BLaER1 treated with 17β-estradiol and CSF1 and Interleukin-3, amounts not matched to agents 10 nM and 100 nM (cell line): Measurements from ENCODE around the gene LIME1.

Source experiments
- H3K27ac ChIP-seq, 11 experiments: shearing (Covaris generic); formaldehyde crosslinking; 2 replicates each; pipeline ENCODE4 v1.8.1; 2022
- H3K27me3 ChIP-seq, 11 experiments: shearing (Covaris generic); formaldehyde crosslinking; 2 replicates each; pipeline ENCODE4 v1.8.1; 2022
- H3K36me3 ChIP-seq, 11 experiments: shearing (Covaris generic); formaldehyde crosslinking; 2 replicates each; pipeline ENCODE4 v1.8.1; 2022
- H3K4me1 ChIP-seq, 10 experiments: shearing (Covaris generic); formaldehyde crosslinking; 2 replicates each; pipeline ENCODE4 v1.8.1; 2022
- H3K4me2 ChIP-seq, 11 experiments: shearing (Covaris generic); formaldehyde crosslinking; 2 replicates each; pipeline ENCODE4 v1.8.1; 2022
- H3K4me3 ChIP-seq, 10 experiments: shearing (Covaris generic); formaldehyde crosslinking; 2 replicates each; pipeline ENCODE4 v1.8.1; 2022
- H3K9ac ChIP-seq, 11 experiments: shearing (Covaris generic); formaldehyde crosslinking; 2 replicates each; pipeline ENCODE4 v1.8.1; 2022
- H3K9me3 ChIP-seq, 11 experiments: shearing (Covaris generic); formaldehyde crosslinking; replicated peaks in 1 of 11; 2 replicates each; pipeline ENCODE4 v1.8.1; 2022
- H4K20me1 ChIP-seq, 11 experiments: shearing (Covaris generic); formaldehyde crosslinking; 2 replicates each; pipeline ENCODE4 v1.8.1; 2022
- Cebpa-rat ChIP-seq, 11 experiments: shearing (Covaris generic); IDR thresholded peaks; 2 replicates each; pipeline ENCODE4 v1.8.1; 2022

The LIME1 gene

GRCh38 chr20:63737695-63737944 is 1.2 kb downstream of the LIME1 start:
- Histone ChIP-seq H4K20me1 (peaks cover 39 to 84% (median 69%) of the 10 kb centered on the region in 11 experiments), H3K4me1 (peaks cover 54 to 88% (median 83%) of the 10 kb centered on the region in 10 experiments), H3K4me2 (peak overlapping the region; percentile 95 to 100 (median 99)), H3K36me3 (peaks cover 31 to 50% (median 36%) of the 10 kb centered on the region in 11 experiments), H3K9ac (peak overlapping the region in 6 of 11 experiments; percentile 51 to 90 (median 74); a peak in 11 of 22 replicates), H3K9me3 (no peaks in the 10 kb centered on the region), H3K27ac (peak overlapping the region in 6 of 11 experiments; percentile 43 to 79 (median 75); a peak in 8 of 22 replicates), H3K4me3 (peak overlapping the region in 9 of 10 experiments; percentile 26 to 74 (median 52); a peak in 14 of 20 replicates), H3K27me3 (peaks cover 0 to 27% (median 0%) of the 10 kb centered on the region in 11 experiments; a peak in 7 of 22 replicates)
- no peak for TF ChIP-seq Cebpa-rat (IDR thresholded peaks at IDR 0.05)

- peak overlapping the region in 3 of 11 experiments; percentile 0 to 23 (median 5); a peak in 2 of 22 replicates for H3K27ac ChIP-seq
- TF ChIP-seq Cebpa-rat (IDR thresholded peaks at IDR 0.05), result no peak
- H3K9ac ChIP-seq, result peak overlapping the region in 7 of 11 experiments; percentile 48 to 90 (median 68); a peak in 11 of 22 replicates
- H3K9me3 ChIP-seq, result no peaks in the 10 kb centered on the region
- peak overlapping the region; percentile 3 to 75 (median 68); a peak in 14 of 20 replicates for H3K4me3 ChIP-seq
- peaks cover 54 to 87% (median 79%) of the 10 kb centered on the region in 10 experiments for H3K4me1 ChIP-seq
- peaks cover 0 to 27% (median 0%) of the 10 kb centered on the region in 11 experiments; a peak in 7 of 22 replicates for H3K27me3 ChIP-seq
- peak overlapping the region; percentile 95 to 100 (median 99) for H3K4me2 ChIP-seq
- peaks cover 26 to 48% (median 37%) of the 10 kb centered on the region in 11 experiments for H3K36me3 ChIP-seq
- peaks cover 39 to 79% (median 64%) of the 10 kb centered on the region in 11 experiments for H4K20me1 ChIP-seq
Measured at GRCh38 chr20:63737945-63738686, 1.7 kb downstream of the LIME1 start.

DNA sequence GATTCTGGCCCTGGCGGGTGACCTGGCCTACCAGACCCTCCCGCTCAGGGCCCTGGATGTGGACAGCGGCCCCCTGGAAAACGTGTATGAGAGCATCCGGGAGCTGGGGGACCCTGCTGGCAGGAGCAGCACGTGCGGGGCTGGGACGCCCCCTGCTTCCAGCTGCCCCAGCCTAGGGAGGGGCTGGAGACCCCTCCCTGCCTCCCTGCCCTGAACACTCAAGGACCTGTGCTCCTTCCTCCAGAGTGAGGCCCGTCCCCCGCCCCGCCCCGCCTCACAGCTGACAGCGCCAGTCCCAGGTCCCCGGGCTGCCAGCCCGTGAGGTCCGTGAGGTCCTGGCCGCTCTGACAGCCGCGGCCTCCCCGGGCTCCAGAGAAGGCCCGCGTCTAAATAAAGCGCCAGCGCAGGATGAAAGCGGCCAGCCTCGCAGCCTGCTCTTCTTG is 2.2 kb downstream of the LIME1 start:
- peaks cover 25 to 48% (median 37%) of the 10 kb centered on the region in 11 experiments for H3K36me3 ChIP-seq
- peak overlapping the region in 4 of 11 experiments; percentile 5 to 57 (median 50); a peak in 7 of 22 replicates for H3K27ac ChIP-seq
- H3K9me3 ChIP-seq, result no peaks in the 10 kb centered on the region
- H3K9ac ChIP-seq, result peak overlapping the region; percentile 48 to 90 (median 68); a peak in 16 of 22 replicates
- H3K27me3 ChIP-seq, result peaks cover 0 to 27% (median 0%) of the 10 kb centered on the region in 11 experiments; a peak in 7 of 22 replicates
- H3K4me3 ChIP-seq, result peak overlapping the region; percentile 51 to 75 (median 70); a peak in 16 of 20 replicates
- peaks cover 39 to 74% (median 58%) of the 10 kb centered on the region in 11 experiments for H4K20me1 ChIP-seq
- no peak for TF ChIP-seq Cebpa-rat (IDR thresholded peaks at IDR 0.05)
- peak overlapping the region; percentile 95 to 100 (median 99) for H3K4me2 ChIP-seq
- peaks cover 54 to 81% (median 73%) of the 10 kb centered on the region in 10 experiments for H3K4me1 ChIP-seq

- Histone ChIP-seq H3K27ac (peak within 1 kb of the TSS in 10 of 11 experiments; percentile 57 to 85 (median 80); a peak in 20 of 22 replicates), H3K27me3 (peaks cover 0 to 27% (median 0%) of the 10 kb centered on the region in 11 experiments; a peak in 7 of 22 replicates), H3K4me3 (peak within 1 kb of the TSS; percentile 67 to 85 (median 74)), H3K9ac (peak within 1 kb of the TSS; percentile 71 to 90 (median 81)), H3K4me1 (peaks cover 54 to 74% (median 66%) of the 10 kb centered on the region in 10 experiments), H4K20me1 (peaks cover 39 to 67% (median 51%) of the 10 kb centered on the region in 11 experiments), H3K4me2 (peak within 1 kb of the TSS; percentile 96 to 100 (median 99)), H3K9me3 (no peaks in the 10 kb centered on the region), H3K36me3 (peaks cover 19 to 42% (median 31%) of the 10 kb centered on the region in 11 experiments)
- no peak for TF ChIP-seq Cebpa-rat (IDR thresholded peaks at IDR 0.05)
Measured at GRCh38 chr20:63739130-63740069, 2.9 kb downstream of the LIME1 start, which contains the start of gene SLC2A4RG. Gene SLC2A4RG (plus strand): TSS chr20:63739776. CDS start chr20:63739913, 137 bp downstream.

DNA sequence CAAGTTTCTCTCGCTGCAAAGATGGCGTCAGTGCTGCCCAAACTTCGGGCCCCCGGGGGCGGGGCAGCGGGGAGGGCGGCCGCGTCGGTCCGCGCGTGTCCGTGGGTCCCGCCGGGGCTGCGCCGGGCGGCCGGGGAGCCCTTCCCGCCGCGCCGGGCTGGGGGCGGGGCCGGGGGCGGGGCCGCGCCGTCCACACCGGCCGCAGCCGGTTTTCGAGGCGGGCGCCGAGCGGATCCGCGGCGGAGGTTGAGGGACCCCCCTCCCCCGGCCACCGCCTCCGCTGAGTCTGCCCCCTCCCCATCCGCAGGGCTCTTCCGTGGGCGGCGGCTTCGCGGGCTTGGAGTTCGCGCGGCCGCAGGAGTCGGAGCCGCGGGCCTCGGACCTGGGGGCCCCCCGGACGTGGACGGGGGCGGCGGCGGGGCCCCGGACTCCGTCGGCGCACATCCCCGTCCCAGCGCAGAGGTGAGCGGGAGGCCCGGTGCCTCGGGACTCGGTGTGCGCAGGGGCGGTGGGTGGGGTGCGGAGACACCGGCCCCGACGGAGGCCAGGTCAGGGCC is 3.7 kb downstream of the LIME1 start:
- Histone ChIP-seq H3K27me3 (peaks cover 0 to 27% (median 0%) of the 10 kb centered on the region in 11 experiments; a peak in 7 of 22 replicates), H4K20me1 (peaks cover 33 to 65% (median 44%) of the 10 kb centered on the region in 11 experiments), H3K27ac (peak overlapping the region in 10 of 11 experiments; percentile 57 to 85 (median 80); a peak in 20 of 22 replicates), H3K4me3 (peak overlapping the region; percentile 67 to 85 (median 74)), H3K9ac (peak overlapping the region; percentile 71 to 90 (median 81)), H3K4me2 (peak overlapping the region; percentile 93 to 100 (median 98)), H3K9me3 (no peaks in the 10 kb centered on the region), H3K36me3 (peaks cover 15 to 34% (median 23%) of the 10 kb centered on the region in 11 experiments), H3K4me1 (peaks cover 49 to 67% (median 59%) of the 10 kb centered on the region in 10 experiments)
- no peak for TF ChIP-seq Cebpa-rat (IDR thresholded peaks at IDR 0.05)

DNA sequence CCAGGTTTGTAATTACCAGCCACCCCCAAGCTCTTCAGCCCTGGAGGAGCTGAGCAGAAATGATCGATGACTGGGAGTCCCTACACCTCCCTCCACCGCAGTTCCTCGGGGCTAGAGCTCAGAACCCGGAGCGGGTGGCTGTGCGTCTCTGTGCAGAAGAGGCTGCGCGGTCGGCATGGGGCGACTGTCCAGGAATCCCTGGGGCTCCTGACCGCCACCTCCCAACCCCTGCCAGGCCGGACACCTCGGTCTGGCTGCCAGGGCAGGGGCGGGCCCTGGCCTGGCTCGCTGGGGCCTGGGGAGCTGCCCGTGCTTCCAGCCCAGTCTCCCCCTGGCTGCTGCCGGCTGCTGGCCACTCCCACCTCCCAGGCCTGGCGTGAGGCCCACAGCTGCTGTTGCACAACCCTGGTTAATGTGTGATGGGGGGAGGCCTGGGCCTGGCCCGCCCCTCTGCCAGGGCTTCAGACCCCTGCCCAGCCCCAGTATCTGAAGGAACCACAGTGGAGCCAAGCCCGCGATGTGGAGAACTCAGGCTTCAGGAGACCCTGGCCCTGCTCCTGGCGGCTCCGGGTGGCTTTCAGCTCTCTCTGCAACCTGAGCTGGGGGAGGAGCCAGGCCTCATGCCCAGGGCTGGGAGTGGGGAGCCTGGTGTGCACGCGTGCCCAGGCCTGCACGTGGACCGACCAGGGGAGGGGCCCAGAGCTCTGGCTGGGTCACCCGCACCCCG is 4.3 kb downstream of the LIME1 start:
- peaks cover 9 to 28% (median 19%) of the 10 kb centered on the region in 11 experiments; a peak in 19 of 22 replicates for H3K36me3 ChIP-seq
- peak; percentile 22 to 89 (median 67); a peak in 16 of 22 replicates for TF ChIP-seq Cebpa-rat (IDR thresholded peaks at IDR 0.05)
- peaks cover 43 to 60% (median 53%) of the 10 kb centered on the region in 10 experiments for H3K4me1 ChIP-seq
- no peaks in the 10 kb centered on the region for H3K9me3 ChIP-seq
- H3K27ac ChIP-seq, result peak overlapping the region in 9 of 11 experiments; percentile 61 to 85 (median 80); a peak in 19 of 22 replicates
- peaks cover 0 to 27% (median 0%) of the 10 kb centered on the region in 11 experiments; a peak in 7 of 22 replicates for H3K27me3 ChIP-seq
- peak overlapping the region; percentile 93 to 100 (median 98) for H3K4me2 ChIP-seq
- H3K4me3 ChIP-seq, result peak overlapping the region; percentile 67 to 85 (median 74)
- H4K20me1 ChIP-seq, result peaks cover 26 to 64% (median 37%) of the 10 kb centered on the region in 11 experiments
- H3K9ac ChIP-seq, result peak overlapping the region; percentile 71 to 90 (median 81)

- Histone ChIP-seq H3K4me3 (peak overlapping the region in 8 of 10 experiments; percentile 67 to 85 (median 74); a peak in 16 of 20 replicates), H4K20me1 (peaks cover 21 to 59% (median 32%) of the 10 kb centered on the region in 11 experiments), H3K36me3 (peaks cover 6 to 26% (median 19%) of the 10 kb centered on the region in 11 experiments; a peak in 18 of 22 replicates), H3K27ac (peak overlapping the region in 8 of 11 experiments; percentile 73 to 85 (median 80); a peak in 16 of 22 replicates), H3K9me3 (no peaks in the 10 kb centered on the region), H3K9ac (peak overlapping the region in 8 of 11 experiments; percentile 75 to 90 (median 82); a peak in 17 of 22 replicates), H3K4me2 (peak overlapping the region; percentile 93 to 100 (median 98)), H3K27me3 (peaks cover 0 to 23% (median 0%) of the 10 kb centered on the region in 11 experiments; a peak in 7 of 22 replicates), H3K4me1 (peaks cover 37 to 58% (median 49%) of the 10 kb centered on the region in 10 experiments)
- no peak for TF ChIP-seq Cebpa-rat (IDR thresholded peaks at IDR 0.05)
Measured at GRCh38 chr20:63741354-63741675, 4.9 kb downstream of the LIME1 start.
